Fibroblast of skin of right biceps (primary cell): ENCODE data around the gene UBN1.
A peak's percentile ranks its signal among the peaks of the same experiment; 100 is the strongest.
"Not testable (repeated sequence)": the region's sequence is repeated elsewhere in the genome, so short reads cannot be mapped to it uniquely, and the experiment has no call there.

Source experiments
- DNase-seq: peaks from one replicate; pipeline ENCODE4 v3.0.0-alpha.2; 2013

Gene UBN1

DNA sequence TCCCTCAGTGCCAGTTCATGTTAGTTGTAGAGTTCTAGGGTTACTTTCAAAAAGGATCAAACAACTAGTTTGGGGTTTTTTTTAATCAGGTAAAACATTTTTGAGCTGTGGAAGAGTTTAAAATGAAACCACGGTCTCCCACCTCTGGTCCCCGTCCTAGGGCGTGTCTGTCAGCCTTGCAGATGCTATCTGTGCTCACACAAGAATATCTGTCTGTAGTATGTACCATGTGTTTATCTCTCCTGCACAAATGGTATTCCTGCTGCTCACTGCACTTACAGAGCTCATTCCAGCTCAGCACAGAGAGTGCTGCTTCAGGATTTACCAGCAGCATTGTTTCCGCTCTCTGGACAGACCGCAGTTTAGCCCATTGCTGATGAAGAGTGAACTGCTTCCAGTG lies 38.9 kb downstream of the UBN1 start:
- no peak for DNase-seq

GRCh38 chr16:4888428-4889135 lies 41.3 kb downstream of the UBN1 start:
- DNase-seq, result no peak

DNA sequence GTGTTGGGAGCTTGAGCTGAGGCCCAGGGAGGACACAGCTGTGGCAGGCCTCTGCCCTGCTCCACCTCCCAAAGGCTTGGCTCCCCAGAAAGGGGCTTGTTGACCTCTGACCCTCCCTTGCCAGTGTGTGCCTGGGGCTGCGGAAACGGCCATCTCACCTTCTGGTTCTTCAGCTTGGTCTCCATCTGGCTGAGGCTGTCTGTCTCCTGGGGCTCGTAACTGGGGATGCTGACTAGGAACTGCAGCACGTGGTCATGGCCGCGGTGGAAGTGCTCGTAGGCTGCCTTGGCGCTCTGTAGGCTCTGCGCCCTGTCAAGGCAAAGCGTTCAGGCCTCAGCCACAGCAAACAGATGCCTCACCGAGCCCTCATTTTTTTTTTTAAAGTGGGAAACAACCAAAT lies 42.7 kb downstream of the UBN1 start:
- DNase-seq, result no peak

GRCh38 chr16:4890686-4891085 lies 43.4 kb downstream of the UBN1 start:
- no peak for DNase-seq

GRCh38 chr16:4891097-4891885 lies 44.0 kb downstream of the UBN1 start:
- DNase-seq, result no peak

- DNase-seq, result peak; percentile 9
Observed at GRCh38 chr16:4891886-4892216, 44.6 kb downstream of the UBN1 start.

GRCh38 chr16:4892361-4893102 lies 45.3 kb downstream of the UBN1 start:
- peak; percentile 42 for DNase-seq

DNA sequence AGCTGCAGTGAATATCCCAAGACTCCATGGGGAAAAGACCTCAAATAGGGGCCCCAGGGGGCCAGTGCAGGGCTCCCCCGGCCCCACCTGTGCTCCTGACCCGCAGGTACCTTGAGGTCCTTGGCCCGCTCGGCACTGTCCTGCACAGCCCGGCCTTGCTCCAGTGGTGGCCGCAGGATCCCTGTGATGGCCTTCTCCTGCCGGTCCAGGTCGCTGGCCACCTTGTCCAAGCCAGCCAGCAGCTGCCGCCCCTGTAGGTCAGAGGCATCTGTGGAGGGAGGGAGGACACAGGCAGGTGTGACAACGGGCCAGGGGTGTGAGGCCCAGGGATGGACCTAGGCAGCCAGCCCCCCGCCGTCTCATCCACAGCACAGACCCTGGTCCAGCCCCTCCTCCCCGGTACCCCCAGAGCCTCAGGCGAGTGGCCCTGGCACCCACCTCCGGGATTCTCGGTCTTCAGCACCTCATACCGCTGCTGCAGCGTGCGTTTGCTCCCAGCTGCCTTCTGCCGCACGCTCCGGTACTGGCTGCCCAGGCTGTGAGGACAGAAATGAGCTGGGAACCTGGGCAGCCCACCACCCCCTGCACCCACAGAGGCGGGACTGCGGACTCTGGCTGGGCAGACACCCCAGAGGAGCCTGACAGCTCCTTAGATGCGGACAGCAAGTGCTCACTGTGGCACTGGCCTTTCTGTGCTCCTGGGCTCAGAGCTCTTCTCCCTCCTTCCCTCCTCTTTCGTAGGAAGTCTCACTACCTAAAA lies 46.0 kb downstream of the UBN1 start:
- no peak for DNase-seq

DNA sequence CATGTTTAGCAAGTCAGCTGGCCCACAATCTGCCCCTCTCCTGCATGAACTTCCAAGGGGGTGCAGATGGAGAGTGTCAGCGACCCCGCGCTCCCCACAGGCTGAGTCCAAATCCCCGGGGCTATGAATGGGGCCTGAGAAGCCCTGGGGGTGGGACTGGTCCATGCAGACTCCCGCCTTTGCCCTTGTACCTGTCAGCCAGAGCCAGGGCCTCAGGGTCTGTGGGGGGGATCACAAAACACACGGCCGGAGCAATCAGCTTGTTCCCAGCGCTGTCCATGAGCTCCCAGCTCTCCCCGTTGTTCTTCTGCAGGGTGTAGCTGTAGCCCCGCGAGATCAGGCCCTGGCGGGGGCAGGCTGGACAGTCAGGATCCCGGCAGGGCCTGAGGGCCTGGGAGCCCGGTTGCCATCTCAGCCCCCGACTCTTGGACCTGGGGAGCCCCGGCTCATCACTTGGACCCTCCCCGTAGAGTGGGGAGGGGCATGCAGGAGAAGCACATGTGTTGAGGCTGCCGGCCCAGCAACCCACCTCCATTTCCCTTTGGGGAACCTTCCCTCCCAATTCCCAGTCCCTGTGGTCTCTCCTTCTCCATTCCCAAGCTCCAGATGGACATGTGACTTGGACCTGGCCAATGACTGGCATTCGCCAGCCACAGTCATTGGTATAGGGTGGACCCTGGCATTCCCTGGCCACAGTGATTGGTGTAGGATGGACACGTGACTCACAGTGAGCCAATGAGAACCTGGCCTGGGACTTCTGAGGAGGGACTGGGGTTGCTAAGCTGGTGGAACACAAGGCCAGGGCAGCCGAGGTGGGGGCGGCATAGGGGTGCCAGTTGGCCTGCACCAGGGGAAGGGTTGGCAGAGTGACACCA lies 47.2 kb downstream of the UBN1 start:
- DNase-seq, result no peak

DNA sequence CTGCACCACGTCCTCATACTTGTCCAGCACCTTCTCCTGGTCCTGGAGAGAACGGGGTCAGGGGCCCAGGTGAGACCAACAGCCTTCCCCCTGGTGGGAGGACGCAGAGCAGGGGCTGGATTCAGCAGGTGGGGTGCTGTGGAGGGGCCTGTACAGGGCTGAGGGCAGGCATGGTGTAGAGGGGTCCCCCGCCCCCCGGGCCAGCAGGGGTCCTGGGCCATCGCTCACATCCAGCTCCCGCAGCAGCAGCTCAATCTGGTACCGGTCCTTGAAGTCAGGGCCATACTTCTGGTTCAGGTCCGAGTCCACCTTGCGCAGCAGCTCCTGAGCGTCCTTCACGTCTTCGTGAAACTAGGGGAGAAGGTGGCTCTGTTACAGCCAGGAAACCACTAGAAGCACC lies 48.1 kb downstream of the UBN1 start:
- DNase-seq, result no peak

DNA sequence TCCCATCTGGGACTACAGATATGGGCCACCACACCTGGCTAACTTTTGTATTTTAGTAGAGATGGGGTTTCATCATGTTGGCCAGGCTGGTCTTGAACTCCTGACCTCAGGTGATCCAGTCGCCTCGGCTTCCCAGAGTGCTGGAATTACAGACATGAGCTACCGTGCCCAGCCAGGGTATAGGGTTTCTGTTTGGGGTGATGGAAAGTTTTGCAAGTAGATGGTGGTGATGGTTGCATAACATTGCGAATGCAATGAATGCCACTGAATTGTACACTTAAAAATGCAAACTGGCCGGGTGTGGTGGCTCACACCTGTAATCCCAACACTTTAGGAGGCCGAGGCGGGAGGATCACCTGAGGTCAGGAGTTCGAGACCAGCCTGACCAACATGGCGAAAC lies 49.5 kb downstream of the UBN1 start:
- not testable (repeated sequence) for DNase-seq

DNA sequence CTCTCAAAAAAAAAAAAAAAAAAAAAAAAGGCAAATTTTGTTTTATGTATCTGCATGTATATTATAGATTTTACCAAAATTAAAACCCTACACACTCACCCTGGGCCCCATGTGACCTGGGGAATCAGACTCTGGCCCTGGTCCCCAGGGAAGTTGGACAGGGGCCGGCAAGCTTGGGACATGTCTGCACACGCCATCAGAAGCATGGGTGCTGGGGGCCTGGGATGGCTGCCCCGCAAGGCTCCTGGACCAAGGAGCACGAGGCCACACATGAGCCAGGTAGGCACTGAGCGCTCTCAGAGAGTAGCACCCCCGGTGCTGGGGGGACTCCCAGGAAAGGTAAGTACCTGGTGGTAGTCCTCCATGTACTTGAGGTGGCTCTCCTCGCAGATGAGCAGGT lies 50.0 kb downstream of the UBN1 start:
- DNase-seq, result no peak

- no peak for DNase-seq
Observed at GRCh38 chr16:4898811-4899473, 51.7 kb downstream of the UBN1 start.

GRCh38 chr16:4899474-4899846 lies 52.2 kb downstream of the UBN1 start:
- DNase-seq, result no peak

DNA sequence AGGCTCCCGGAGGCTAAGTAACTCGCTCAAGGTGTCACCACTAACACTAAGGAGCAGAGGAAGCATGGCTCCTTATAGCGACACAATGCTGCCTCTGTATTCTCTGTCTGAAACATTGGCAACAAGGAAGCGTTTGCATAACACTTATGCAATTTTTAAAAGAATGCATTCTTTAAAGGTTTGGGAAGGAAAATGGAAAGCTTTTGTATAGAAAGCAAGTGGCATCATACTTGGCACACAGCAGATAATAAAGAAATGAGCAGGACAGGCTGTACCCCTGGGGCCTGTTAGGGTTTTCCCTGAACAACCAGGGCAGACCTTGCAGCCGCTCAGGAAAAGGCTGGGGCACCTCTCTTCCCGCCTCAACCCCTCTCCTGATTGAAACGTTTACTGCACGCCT lies 52.8 kb downstream of the UBN1 start:
- DNase-seq, result no peak

DNA sequence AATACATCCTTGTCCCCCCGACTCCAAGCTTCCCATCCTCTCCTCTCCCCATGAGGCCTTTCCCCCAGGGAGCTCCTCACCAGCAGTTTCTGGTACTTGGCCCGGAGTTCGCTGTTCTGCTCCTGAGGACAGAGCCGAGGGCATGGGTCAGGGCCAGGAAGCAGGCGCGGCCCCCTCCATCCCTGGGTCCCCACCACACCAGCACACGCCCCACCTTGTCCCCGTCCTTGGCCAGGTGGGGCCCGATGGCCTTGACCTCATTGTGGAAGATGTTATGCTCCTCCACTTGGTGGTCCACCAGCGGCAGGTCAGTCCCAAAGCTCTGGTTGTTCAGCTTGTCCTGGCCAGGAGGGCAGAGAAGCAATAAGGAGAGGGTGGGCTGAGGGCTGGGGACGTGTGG lies 53.5 kb downstream of the UBN1 start:
- DNase-seq, result no peak

DNA sequence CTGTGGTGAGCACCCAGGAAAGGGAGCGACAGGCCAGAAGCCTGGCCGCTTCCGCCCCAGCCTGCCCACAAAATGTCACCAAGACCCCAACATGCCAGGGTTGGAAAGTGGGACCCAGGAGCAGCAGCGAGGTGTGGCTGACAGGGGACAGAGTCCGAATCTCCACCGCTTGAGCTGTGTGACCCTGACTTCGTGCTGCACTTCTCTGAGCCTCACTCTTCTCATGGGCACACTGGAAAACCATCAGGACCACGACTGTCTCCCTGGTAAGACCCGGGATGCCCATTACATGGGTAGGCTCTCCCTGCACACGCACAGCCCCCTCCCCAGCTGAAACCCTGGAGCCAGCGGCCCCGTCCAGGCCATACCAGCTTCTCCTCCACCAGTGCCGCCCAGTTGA lies 54.8 kb downstream of the UBN1 start:
- no peak for DNase-seq

- no peak for DNase-seq
Observed at GRCh38 chr16:4904108-4904941, 57.0 kb downstream of the UBN1 start.

DNA sequence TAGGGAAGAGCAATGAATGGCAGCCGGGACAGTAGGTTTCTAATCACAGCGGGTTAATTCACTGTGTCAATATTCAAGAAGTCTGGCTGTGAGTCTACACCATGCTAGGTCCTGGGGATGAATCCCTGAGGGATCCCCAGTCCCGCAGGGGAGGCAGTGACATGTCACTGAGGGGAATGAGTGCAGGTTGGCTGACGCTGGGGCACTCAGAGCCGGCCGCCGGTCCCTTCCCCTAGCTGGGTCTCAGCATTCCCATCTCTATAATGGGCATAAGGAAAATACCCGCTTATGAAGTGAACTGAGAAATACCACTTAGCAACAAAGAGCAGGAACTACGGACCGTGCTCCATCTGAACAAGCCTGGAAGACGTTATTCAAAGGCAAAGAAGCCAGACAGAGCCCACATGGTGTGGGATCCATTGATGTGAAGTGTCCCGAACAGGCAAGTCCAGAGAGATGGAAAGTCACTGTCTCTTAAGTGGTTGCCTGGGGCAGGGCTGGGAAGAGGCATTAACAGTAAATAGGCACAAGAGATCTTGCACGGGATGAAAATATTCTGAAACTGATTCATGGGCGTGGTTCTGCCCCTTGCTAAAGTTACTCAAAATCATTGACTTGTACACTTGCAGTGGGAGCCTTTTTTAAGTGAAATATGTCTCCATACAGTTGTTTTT lies 57.8 kb downstream of the UBN1 start:
- DNase-seq, result no peak

DNA sequence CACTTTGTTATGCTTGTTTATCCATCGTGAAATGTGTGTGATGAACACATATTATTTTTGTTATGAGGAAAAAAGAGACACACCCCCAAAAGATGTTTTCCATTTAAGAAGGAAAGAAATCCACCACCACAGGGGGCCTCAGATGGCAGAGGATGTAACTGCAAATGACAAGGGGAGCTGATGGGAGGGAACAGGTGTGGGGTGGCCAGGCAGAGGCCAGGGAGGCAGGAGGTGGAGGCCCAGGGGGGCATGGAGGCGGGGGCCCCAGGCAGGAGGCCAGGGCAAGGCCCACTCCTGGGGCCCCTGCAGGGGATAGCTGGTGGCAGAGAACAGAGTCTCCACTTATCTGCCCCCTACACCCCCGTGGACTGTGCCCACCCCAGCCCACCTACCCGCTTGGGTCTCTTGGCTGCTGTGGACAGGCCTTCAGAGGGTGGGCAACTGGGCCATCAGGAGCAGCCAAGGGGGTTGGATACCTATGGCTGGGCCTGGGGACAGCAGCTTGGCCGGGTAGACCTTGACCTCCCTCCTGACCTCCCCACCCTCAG lies 61.6 kb downstream of the UBN1 start:
- DNase-seq, result no peak
